Muscle of leg (tissue), 16 donors: ENCODE results near the gene M6PR. TPM values are rescaled to one million over a fixed set of nuclear protein-coding genes. Genes with fewer than 3 reads are reported as not detected.

Experiments used
- DNase-seq: peaks from one replicate; pipeline ENCODE4 v3.0.0; 2013
- H3K27ac ChIP-seq: one replicate; pipeline ENCODE4 v1.5.1; 2013; ENCODE audit warnings: mild to moderate bottlenecking, low read length, control low read depth
- H3K27me3 ChIP-seq: one replicate; pipeline ENCODE4 v1.6.1; 2013; ENCODE audit warnings: low read length; ENCODE audit not compliant: control insufficient read depth, insufficient read depth
- H3K36me3 ChIP-seq: one replicate; pipeline ENCODE4 v1.6.1; 2013; ENCODE audit warnings: low read length; ENCODE audit not compliant: control insufficient read depth, insufficient read depth
- H3K4me1 ChIP-seq: one replicate; pipeline ENCODE4 v1.6.1; 2013; ENCODE audit warnings: low read length; ENCODE audit not compliant: control insufficient read depth, insufficient read depth
- H3K4me3 ChIP-seq: one replicate; pipeline ENCODE4 v1.5.1; 2013; ENCODE audit warnings: low read length, control low read depth
- H3K9me3 ChIP-seq: replicated peaks from 2 replicates; pipeline ENCODE4 v1.6.1; 2013; ENCODE audit warnings: low read depth, low read length; ENCODE audit not compliant: control insufficient read depth
- WGBS: methylation state at CpG from one replicate; pipeline ENCODE4 v1.1.5; 2013; ENCODE audit warnings: missing lambda C conversion rate; ENCODE audit not compliant: insufficient coverage; 5-methylcytosine and 5-hydroxymethylcytosine counted together
- long read RNA-seq, 11 donors: transcript quantifications; one replicate each; lab custom pipeline, GENCODE V29; 2026
- polyA plus RNA-seq, 8 donors: library from polyadenylated mRNA; unstranded; fragments of 120-200 nt; gene quantifications; one replicate each; pipeline versions ENCODE4 v1.2.1 to v1.2.3, GENCODE V29; 2013; ENCODE audit warnings: inconsistent platforms in 1 of 8, low replicate concordance in 1 of 8; ENCODE audit not compliant: insufficient read length in 8 of 8, insufficient read depth in 1 of 8
- total RNA-seq: library from RNA; stranded (reverse); fragments of 120-200 nt; gene quantifications from one replicate; pipeline ENCODE4 v1.2.4, GENCODE V29; 2013

The M6PR gene
- total RNA-seq (74.9 TPM), polyA plus RNA-seq (100 to 1,000 TPM; 100 to 127 (median 111) TPM)
- long read RNA-seq, donor 1, transcript M6PR-201 (7 exons, 2,756 nt): major isoform, 10 of 10 reads
- long read RNA-seq, donor 1, partial matches to known transcripts: 0 of 10 reads
- long read RNA-seq, donor 1, other reads (novel, unspliced or antisense): 0 of 10 reads
- long read RNA-seq, donor 2, partial matches to known transcripts: 0 of 1 reads
- long read RNA-seq, donor 2, other reads (novel, unspliced or antisense): 0 of 1 reads
- long read RNA-seq, donor 3, transcript M6PR-201 (7 exons, 2,756 nt): major isoform, 14 of 42 reads
- long read RNA-seq, donor 3, partial matches to known transcripts: 27 of 42 reads
- long read RNA-seq, donor 3, other reads (novel, unspliced or antisense): 0 of 42 reads
- long read RNA-seq, donor 4, transcript M6PR-201 (7 exons, 2,756 nt): major isoform, 9 of 11 reads
- long read RNA-seq, donor 4, partial matches to known transcripts: 0 of 11 reads
- long read RNA-seq, donor 4, other reads (novel, unspliced or antisense): 0 of 11 reads
- long read RNA-seq, donor 5, transcript M6PR-201 (7 exons, 2,756 nt): major isoform, 35 of 92 reads
- long read RNA-seq, donor 5, partial matches to known transcripts: 56 of 92 reads
- long read RNA-seq, donor 5, other reads (novel, unspliced or antisense): 0 of 92 reads
- long read RNA-seq, donor 6, transcript M6PR-201 (7 exons, 2,756 nt): major isoform, 36 of 41 reads
- long read RNA-seq, donor 6, partial matches to known transcripts: 0 of 41 reads
- long read RNA-seq, donor 6, other reads (novel, unspliced or antisense): 0 of 41 reads
- long read RNA-seq, donor 7, transcript M6PR-201 (7 exons, 2,756 nt): major isoform, 26 of 26 reads
- long read RNA-seq, donor 7, partial matches to known transcripts: 0 of 26 reads
- long read RNA-seq, donor 7, other reads (novel, unspliced or antisense): 0 of 26 reads
- long read RNA-seq, donor 8, transcript M6PR-201 (7 exons, 2,756 nt): major isoform, 9 of 9 reads
- long read RNA-seq, donor 8, partial matches to known transcripts: 0 of 9 reads
- long read RNA-seq, donor 8, other reads (novel, unspliced or antisense): 0 of 9 reads
- long read RNA-seq, donor 9, transcript M6PR-201 (7 exons, 2,756 nt): major isoform, 17 of 18 reads
- long read RNA-seq, donor 9, partial matches to known transcripts: 0 of 18 reads
- long read RNA-seq, donor 9, other reads (novel, unspliced or antisense): 0 of 18 reads
- long read RNA-seq, donor 10, transcript M6PR-201 (7 exons, 2,756 nt): major isoform, 15 of 16 reads
- long read RNA-seq, donor 10, partial matches to known transcripts: 0 of 16 reads
- long read RNA-seq, donor 10, other reads (novel, unspliced or antisense): 0 of 16 reads
- long read RNA-seq, donor 11, transcript M6PR-201 (7 exons, 2,756 nt): major isoform, 17 of 17 reads
- long read RNA-seq, donor 11, partial matches to known transcripts: 0 of 17 reads
- long read RNA-seq, donor 11, other reads (novel, unspliced or antisense): 0 of 17 reads

DNA sequence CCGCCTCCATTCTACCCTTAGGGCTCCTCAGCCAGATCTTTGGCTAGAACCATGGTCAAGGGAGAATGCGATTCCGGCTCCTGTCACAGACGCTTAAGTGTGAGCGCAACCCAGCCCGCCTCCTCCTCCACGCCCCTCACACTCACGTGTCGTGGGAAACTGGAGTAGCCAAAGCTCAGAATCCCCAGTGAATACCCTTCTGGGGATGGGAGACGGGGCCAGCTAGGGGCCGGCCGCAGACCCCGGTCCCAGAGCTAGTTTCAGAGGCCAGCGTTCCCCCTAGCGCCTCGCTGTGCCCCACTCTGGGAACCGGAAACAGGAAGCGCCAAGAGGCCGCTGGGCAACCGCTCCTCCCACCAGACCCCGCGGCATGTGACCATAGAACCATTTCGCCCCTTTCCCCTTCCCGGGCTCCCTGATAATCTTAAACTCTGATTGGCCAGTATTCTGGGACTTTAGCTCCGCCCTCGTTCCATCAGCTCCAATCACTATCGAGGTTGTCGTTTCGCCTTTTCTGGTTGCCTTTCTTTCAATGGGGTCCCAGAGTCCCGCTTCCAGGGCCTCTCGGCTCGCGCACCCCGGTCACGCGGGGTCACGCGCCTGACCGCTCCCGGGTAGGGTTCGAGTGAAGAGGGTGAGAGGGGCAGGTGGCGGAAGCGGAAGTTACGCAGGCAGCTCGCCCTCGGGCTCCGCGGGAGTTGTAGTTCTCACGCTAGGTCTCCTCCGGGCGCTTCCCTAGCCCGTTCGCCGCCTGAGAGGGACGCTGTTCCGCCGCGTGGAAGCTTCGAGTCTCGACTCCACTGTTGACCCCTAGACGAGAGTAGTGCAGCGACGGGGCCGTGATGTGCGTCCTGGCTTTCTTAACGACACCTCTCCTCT lies at the start of gene M6PR:
M6PR (minus strand) TSS at position 304 of the 879 bp plus-strand sequence. CDS start 3,241 bp downstream, outside the sequence.
- H3K36me3 ChIP-seq: peaks cover 11% of the 10 kb centered on the region
- peak within 1 kb of the TSS; percentile 99 for H3K27ac ChIP-seq
- peak; percentile 99 for DNase-seq
- 0% methylated on average over 60 of the region's 66 CpGs for WGBS
- peak within 1 kb of the TSS; percentile 74 for H3K4me3 ChIP-seq
- H3K4me1 ChIP-seq: peaks cover 16% of the 10 kb centered on the region
- no peaks in the 10 kb centered on the region for H3K9me3 ChIP-seq
- H3K27me3 ChIP-seq: no peaks in the 10 kb centered on the region

DNA sequence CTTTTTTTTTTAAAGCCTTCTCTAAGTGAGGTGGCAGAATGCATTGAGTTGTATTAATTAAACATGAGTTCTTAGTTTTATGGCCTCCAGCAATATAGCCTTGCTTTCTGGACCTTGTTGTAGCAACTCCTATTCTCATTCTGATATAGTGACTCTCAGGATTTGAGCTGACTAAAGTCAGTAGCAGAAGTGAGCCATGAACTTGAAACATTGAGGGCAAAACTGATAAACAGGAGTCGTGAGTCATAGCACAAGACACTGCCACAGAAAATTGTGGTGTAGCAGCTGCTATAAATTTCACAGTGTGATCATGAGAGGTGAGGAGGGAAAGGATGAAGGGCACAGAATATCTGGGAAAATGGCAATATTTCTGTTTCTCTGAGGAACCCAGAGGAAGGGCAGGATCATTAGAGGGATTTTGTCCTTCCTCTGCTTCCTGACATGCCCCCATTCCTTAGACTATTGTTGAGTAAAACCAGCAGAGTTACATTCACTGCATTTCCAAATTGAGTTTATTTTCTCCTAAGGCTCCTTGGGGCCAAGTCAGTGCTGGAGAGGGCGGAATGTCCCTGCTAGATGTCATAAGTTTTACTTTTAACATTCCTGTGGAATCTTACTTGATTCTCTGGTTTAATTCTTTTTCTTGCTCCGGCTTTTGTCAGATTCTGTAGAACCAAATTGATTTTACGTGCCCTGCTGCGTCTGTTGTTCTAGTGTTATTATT lies 47.4 kb upstream of the M6PR start:
- no peaks in the 10 kb centered on the region for H3K36me3 ChIP-seq
- no peaks in the 10 kb centered on the region for H3K4me1 ChIP-seq
- WGBS: 50% methylated on average over 1 of the region's 5 CpGs
- no peaks in the 10 kb centered on the region for H3K27me3 ChIP-seq
- DNase-seq: peak; percentile 16
- no peak overlapping the region for H3K4me3 ChIP-seq
- H3K9me3 ChIP-seq: no peaks in the 10 kb centered on the region
- H3K27ac ChIP-seq: no peak overlapping the region

DNA sequence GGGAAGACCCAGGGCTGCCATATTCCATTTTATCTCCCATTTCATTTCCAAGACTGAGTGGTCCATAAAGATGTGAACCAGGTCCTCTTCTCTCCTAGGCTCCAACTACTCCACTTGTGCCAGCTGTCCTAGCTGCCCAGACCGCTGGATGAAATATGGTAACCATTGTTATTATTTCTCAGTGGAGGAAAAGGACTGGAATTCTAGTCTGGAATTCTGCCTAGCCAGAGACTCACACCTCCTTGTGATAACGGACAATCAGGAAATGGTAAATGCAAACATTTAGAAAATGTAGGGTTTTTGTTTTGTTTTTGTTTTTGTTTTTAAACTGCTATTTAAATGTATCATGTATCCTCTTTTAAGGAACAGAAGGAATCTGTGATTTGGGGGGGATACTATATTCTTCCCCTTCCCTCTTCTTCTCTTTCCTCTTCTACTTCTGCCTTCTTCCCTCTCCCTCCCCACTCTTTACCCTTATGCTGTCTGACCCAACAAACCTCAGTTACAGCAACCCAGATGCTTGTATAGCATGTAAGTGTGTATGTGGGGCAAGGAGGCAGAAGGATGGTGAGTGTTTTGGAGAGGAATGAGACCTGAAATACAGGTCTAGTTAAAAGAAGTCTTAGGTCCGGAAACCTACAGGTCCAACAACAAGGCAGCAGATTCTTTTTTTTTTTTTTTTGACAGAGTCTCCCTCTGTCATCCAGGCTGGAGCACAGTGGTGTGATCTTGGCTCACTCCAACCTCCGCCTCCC lies 45.8 kb upstream of the M6PR start:
- Histone ChIP-seq H3K27me3 (no peaks in the 10 kb centered on the region), H3K27ac (no peak overlapping the region), H3K9me3 (no peaks in the 10 kb centered on the region), H3K4me3 (no peak overlapping the region), H3K36me3 (no peaks in the 10 kb centered on the region), H3K4me1 (no peaks in the 10 kb centered on the region)
- WGBS: no CpG with 5 or more reads among the region's 4 CpGs
- no peak for DNase-seq

DNA sequence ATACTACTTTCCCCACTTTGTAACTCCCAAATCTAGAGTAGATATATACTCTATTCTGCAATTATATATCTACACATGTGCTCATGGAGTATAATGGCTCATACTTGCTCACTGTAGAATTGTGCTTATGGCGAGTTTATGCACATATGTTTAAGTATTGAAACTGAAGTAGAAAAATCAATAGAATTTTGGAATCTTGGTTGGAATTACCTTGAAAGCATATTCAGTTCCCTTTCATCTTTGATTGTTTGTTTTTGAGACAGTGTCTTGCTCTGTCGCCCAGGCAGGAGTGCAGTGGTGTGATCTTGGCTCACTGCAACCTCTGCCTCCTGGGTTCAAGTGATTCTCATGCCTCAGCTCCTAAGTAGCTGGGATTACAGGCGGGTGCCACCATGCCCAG lies 44.4 kb upstream of the M6PR start:
- Histone ChIP-seq H3K4me1 (no peaks in the 10 kb centered on the region), H3K36me3 (no peaks in the 10 kb centered on the region)
- WGBS: 100% methylated on average over 1 of the region's 3 CpGs

DNA sequence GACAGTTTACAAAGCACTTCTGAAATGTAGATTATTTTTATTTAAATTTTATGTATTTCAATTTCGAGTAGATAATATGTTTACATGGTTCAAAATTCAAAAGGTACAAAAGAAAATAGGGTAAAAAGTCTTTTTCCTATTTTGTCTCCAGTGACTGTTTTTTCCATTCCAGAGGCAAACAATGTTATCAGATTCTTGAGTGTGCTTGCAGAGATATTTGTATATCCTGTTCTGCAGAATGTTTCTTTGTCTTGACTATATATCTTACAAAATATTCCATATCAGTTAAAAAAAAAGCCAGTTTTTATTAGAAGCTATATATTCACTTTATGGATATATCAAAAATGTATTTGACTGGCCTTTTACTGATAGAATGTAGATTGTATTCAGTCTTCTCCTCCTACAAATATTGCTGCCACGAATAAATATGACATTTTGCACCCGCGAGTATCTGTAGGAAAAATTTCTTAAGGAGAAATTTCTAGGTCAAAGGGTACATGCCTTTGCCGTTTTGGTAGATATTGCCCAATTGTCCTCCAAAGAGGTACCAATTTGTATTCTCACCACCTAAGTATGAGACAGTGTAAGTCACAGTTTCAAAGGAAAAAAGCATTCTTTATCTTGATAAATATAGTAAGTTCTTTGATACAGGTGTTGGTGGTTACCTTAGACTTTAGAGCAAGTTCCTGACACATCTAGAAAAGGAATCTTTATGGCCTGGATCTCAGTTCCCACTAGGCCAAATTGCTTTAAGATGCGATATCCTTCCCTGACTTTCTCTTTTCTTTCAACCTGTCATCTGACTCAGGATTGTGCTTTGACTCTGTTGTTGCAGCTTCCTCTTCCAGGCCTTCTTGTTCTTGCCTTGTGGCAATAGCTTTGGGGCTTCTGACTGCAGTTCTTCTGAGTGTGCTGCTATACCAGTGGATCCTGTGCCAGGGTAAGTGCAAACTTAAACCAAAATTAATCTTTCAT lies 42.2 kb upstream of the M6PR start:
- Histone ChIP-seq H3K4me3 (no peak overlapping the region), H3K9me3 (no peaks in the 10 kb centered on the region), H3K36me3 (no peaks in the 10 kb centered on the region), H3K27ac (no peak overlapping the region), H3K4me1 (no peaks in the 10 kb centered on the region), H3K27me3 (no peaks in the 10 kb centered on the region)
- DNase-seq: peak; percentile 22
- WGBS: 78% methylated on average over 1 of the region's 6 CpGs

More for the DNA sequence above, 44.4 kb upstream of the M6PR start:
- Histone ChIP-seq H3K27ac (no peak overlapping the region), H3K9me3 (no peaks in the 10 kb centered on the region), H3K27me3 (no peaks in the 10 kb centered on the region), H3K4me3 (no peak overlapping the region)
- no peak for DNase-seq

DNA sequence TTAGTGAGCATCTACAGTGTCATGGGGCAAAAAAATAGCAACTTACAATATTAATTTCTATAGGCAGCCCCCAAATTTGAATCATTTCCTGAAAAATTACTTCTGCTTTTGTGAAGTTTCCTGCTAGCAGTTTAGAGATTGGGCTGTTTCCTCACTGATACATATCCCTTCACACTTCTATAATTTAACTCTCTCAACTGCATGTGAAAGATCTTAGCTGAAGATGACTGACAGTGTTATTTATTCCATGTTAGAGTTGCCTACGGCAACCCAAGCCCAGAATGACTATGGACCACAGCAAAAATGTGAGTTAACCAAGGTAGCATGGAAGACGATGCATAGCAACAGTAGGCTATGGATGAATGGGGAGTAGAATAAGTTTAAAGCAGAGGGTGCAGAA lies 40.0 kb upstream of the M6PR start, which contains the start of gene KLRG1:
KLRG1 (plus strand) TSS at position 134 of the 400 bp plus-strand sequence; CDS start at position 224, 90 bp downstream.
- no peak within 1 kb of the TSS for H3K4me3 ChIP-seq
- H3K27me3 ChIP-seq: no peaks in the 10 kb centered on the region
- no peaks in the 10 kb centered on the region for H3K4me1 ChIP-seq
- H3K27ac ChIP-seq: no peak within 1 kb of the TSS
- H3K36me3 ChIP-seq: no peaks in the 10 kb centered on the region
- DNase-seq: peak; percentile 7
- WGBS: 71% methylated on average over 2 of the region's 2 CpGs
- no peaks in the 10 kb centered on the region for H3K9me3 ChIP-seq

DNA sequence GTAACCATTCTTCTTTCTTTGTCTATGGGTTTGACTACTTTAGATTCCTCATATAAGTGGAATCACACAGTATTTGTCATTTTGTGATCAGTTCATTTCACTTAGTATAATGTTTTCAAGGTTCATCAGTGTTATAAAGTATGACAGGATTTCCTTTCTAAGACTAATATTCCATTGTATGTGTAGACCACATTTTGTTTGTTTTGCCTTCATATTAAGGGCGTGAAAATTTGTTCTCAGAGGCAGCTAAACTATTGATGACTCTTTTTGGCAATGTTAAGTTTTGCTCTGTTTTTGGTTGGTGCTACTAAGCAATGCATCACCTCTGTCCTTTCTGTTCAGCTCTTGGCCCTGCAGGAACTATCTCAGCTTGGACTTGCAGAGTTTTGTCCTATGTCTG lies 38.2 kb upstream of the M6PR start:
- Histone ChIP-seq H3K4me1 (no peaks in the 10 kb centered on the region), H3K27ac (no peak overlapping the region)
- no CpG with 5 or more reads among the region's 1 CpG for WGBS

More for the DNA sequence above, 38.2 kb upstream of the M6PR start:
- Histone ChIP-seq H3K4me3 (no peak overlapping the region), H3K9me3 (no peaks in the 10 kb centered on the region), H3K27me3 (no peaks in the 10 kb centered on the region), H3K36me3 (no peaks in the 10 kb centered on the region)
- DNase-seq: no peak
